ENCODE data around the gene FMO1. TPM values are rescaled to one million over a fixed set of nuclear protein-coding genes. Genes with fewer than 3 reads are reported as not detected.

Gene FMO1
- total RNA-seq, 2 donors from 2014 or later: 0.28 TPM; not detected in 1

- no peak overlapping the region for H3K4me3 ChIP-seq
- WGBS: 78% methylated on average over 3 of the region's 3 CpGs
- no peaks in the 10 kb centered on the region for H3K36me3 ChIP-seq
- H3K27ac ChIP-seq: no peak overlapping the region
- no peaks in the 10 kb centered on the region for H3K27me3 ChIP-seq (replicated peaks; ENCODE audit: insufficient read depth)
- H3K4me1 ChIP-seq (replicated peaks): no peaks in the 10 kb centered on the region
- intact Hi-C loops (cut with DNase I): no loop called here
- H3K9me3 ChIP-seq: no peaks in the 10 kb centered on the region
- DNase-seq (ENCODE audit: low spot score): no peak
- TF ChIP-seq POLR2A (IDR thresholded peaks at IDR 0.05) (no peak), CTCF (IDR thresholded peaks at IDR 0.05) (no peak)
These were observed 47.5 kb downstream of the FMO1 start for GRCh38 chr1:171295821-171296220.

- 73% methylated on average over 2 of the region's 2 CpGs for WGBS
These were observed 48.6 kb downstream of the FMO1 start for GRCh38 chr1:171296897-171297296.

GRCh38 chr1:171298696-171299095 is 50.4 kb downstream of the FMO1 start:
- H3K9me3 ChIP-seq: no peaks in the 10 kb centered on the region
- no peaks in the 10 kb centered on the region for H3K27me3 ChIP-seq (replicated peaks; ENCODE audit: insufficient read depth)
- DNase-seq (ENCODE audit: low spot score): no peak
- H3K4me1 ChIP-seq (replicated peaks): no peaks in the 10 kb centered on the region
- H3K27ac ChIP-seq: no peak overlapping the region
- TF ChIP-seq CTCF (IDR thresholded peaks at IDR 0.05) (no peak), POLR2AphosphoS5 (IDR thresholded peaks at IDR 0.05) (no peak), POLR2A (IDR thresholded peaks at IDR 0.05) (no peak)
- 81% methylated on average over 4 of the region's 4 CpGs for WGBS
- intact Hi-C loops (cut with DNase I): no loop called here
- H3K36me3 ChIP-seq: no peaks in the 10 kb centered on the region
- no peak overlapping the region for H3K4me3 ChIP-seq

More at GRCh38 chr1:171296897-171297296, 48.6 kb downstream of the FMO1 start:
- TF ChIP-seq POLR2AphosphoS5 (IDR thresholded peaks at IDR 0.05): no peak
- TF ChIP-seq CTCF (IDR thresholded peaks at IDR 0.05): no peak
- TF ChIP-seq POLR2A (IDR thresholded peaks at IDR 0.05): no peak
- intact Hi-C loops (cut with DNase I): no loop called here
- H3K4me1 ChIP-seq (replicated peaks): no peaks in the 10 kb centered on the region
- H3K27me3 ChIP-seq (replicated peaks; ENCODE audit: insufficient read depth): no peaks in the 10 kb centered on the region
- no peak overlapping the region for H3K4me3 ChIP-seq
- H3K36me3 ChIP-seq: no peaks in the 10 kb centered on the region
- no peak overlapping the region for H3K27ac ChIP-seq
- no peak for DNase-seq (ENCODE audit: low spot score)
- H3K9me3 ChIP-seq: no peaks in the 10 kb centered on the region

GRCh38 chr1:171299342-171299741 is 51.0 kb downstream of the FMO1 start:
- 96% methylated on average over 2 of the region's 2 CpGs for WGBS
- Histone ChIP-seq H3K36me3 (no peaks in the 10 kb centered on the region), H3K27ac (no peak overlapping the region), H3K4me3 (no peak overlapping the region), H3K27me3 (replicated peaks; ENCODE audit: insufficient read depth) (no peaks in the 10 kb centered on the region), H3K4me1 (replicated peaks) (no peaks in the 10 kb centered on the region), H3K9me3 (no peaks in the 10 kb centered on the region)
- intact Hi-C loops (cut with DNase I): no loop called here
- TF ChIP-seq POLR2AphosphoS5 (IDR thresholded peaks at IDR 0.05) (no peak), POLR2A (IDR thresholded peaks at IDR 0.05) (no peak), CTCF (IDR thresholded peaks at IDR 0.05) (no peak)
- no peak for DNase-seq (ENCODE audit: low spot score)

GRCh38 chr1:171300401-171300800 is 52.1 kb downstream of the FMO1 start:
- H3K36me3 ChIP-seq: no peaks in the 10 kb centered on the region
- no peaks in the 10 kb centered on the region for H3K9me3 ChIP-seq
- no peak for DNase-seq (ENCODE audit: low spot score)
- no peaks in the 10 kb centered on the region for H3K4me1 ChIP-seq (replicated peaks)
- no peaks in the 10 kb centered on the region for H3K27me3 ChIP-seq (replicated peaks; ENCODE audit: insufficient read depth)
- intact Hi-C loops (cut with DNase I): no loop called here
- no peak for TF ChIP-seq POLR2A (IDR thresholded peaks at IDR 0.05)
- no peak for TF ChIP-seq POLR2AphosphoS5 (IDR thresholded peaks at IDR 0.05)
- no peak for TF ChIP-seq CTCF (IDR thresholded peaks at IDR 0.05)
- H3K27ac ChIP-seq: no peak overlapping the region
- WGBS: 90% methylated on average over 1 of the region's 1 CpG
- no peak overlapping the region for H3K4me3 ChIP-seq

All from prostate gland (tissue), 2 donors.